Mucosa of descending colon (tissue), 3 donors: Measurements from ENCODE around the gene APBA2. TPM values are rescaled to one million over a fixed set of nuclear protein-coding genes. Genes with fewer than 3 reads are reported as not detected.

Source experiments
- ATAC-seq: fragments of 200-7000 bp; cut with Tn5 transposase; one replicate; pipeline ENCODE4 v1.9.1; 2020; ENCODE audit warnings: mild to moderate bottlenecking, moderate library complexity
- DNase-seq, 3 donors: peaks; one replicate each; pipeline ENCODE4 v3.0.0-alpha.2; 2020
- H3K36me3 ChIP-seq: fragments of 200-600 bp; one replicate; pipeline ENCODE4 v1.8.0; 2021; ENCODE audit warnings: low read depth, mild to moderate bottlenecking
- H3K4me1 ChIP-seq: fragments of 200-600 bp; one replicate; pipeline ENCODE4 v1.8.0; 2021; ENCODE audit warnings: low read depth, mild to moderate bottlenecking
- H3K4me3 ChIP-seq: fragments of 200-600 bp; one replicate; pipeline ENCODE4 v1.8.0; 2021; ENCODE audit warnings: mild to moderate bottlenecking
- H3K9me3 ChIP-seq: fragments of 200-600 bp; one replicate; pipeline ENCODE4 v1.8.0; 2021; ENCODE audit warnings: mild to moderate bottlenecking
- intact Hi-C, 2 donors: fragments of 100-400 bp; cut with DNase I in 1 of 2; cut with micrococcal nuclease in 1 of 2; formaldehyde crosslinking; loops; one replicate each; pipeline versions ENCODE4 v1.11.0 to v1.11.1; 2022; cut with DNase I, micrococcal nuclease
- total RNA-seq, 3 donors: library from RNA; stranded (reverse); fragmentation: NEBNext Ultra II Directional in 2 of 3; extraction: Animal tissue kit (Norgen Biotek cat#: 25700) in 2 of 3; gene quantifications; one replicate each; pipeline versions ENCODE4 v1.2.1 to v1.2.4, GENCODE V29; 2021 to 2023
- TF ChIP-seq, protein P1 (sequence below): fragments of 200-600 bp; IDR thresholded peaks from one replicate; pipeline ENCODE4 v1.8.0; 2022; ENCODE audit warnings: antibody characterized with exemption, mild to moderate bottlenecking
- donor health status: DM: no; HTN: no; CAD: no; lungs with moderate emphysema.
- donor health status: DM: no; HTN: no; CAD: no.
- donor health status: DM: no; HTN: yes; CAD: no.

The APBA2 gene
- total RNA-seq, 3 donors from 2014 or later: 0.69 to 2.0 (median 1.2) TPM

DNA sequence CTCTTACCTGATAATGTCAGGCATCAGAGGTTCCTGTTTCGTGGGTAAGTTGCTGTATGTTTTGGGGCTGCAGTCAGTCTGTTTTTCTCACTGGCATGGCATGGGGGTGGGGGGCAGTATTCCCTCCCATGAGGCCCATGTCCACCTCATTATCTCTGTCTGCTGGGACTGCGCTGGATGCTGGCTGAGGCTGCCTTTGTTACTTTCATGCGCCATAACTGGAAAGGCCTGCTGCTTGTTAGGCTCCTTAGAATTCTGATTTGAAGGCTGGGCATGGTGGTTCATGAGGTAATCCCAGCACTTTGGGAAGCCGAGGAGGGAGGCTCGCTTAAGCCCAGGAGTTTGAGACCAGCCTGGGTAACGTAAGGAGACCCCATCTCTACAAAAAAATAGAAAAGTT is 9.8 kb downstream of the APBA2 start:
- ATAC-seq: no peak
- Histone ChIP-seq H3K36me3 (no peaks in the 10 kb centered on the region), H3K9me3 (no peaks in the 10 kb centered on the region), H3K4me3 (no peak overlapping the region), H3K4me1 (no peaks in the 10 kb centered on the region)
- DNase-seq: no peak
- intact Hi-C loops: no loop called here
- TF ChIP-seq, protein P1, sequence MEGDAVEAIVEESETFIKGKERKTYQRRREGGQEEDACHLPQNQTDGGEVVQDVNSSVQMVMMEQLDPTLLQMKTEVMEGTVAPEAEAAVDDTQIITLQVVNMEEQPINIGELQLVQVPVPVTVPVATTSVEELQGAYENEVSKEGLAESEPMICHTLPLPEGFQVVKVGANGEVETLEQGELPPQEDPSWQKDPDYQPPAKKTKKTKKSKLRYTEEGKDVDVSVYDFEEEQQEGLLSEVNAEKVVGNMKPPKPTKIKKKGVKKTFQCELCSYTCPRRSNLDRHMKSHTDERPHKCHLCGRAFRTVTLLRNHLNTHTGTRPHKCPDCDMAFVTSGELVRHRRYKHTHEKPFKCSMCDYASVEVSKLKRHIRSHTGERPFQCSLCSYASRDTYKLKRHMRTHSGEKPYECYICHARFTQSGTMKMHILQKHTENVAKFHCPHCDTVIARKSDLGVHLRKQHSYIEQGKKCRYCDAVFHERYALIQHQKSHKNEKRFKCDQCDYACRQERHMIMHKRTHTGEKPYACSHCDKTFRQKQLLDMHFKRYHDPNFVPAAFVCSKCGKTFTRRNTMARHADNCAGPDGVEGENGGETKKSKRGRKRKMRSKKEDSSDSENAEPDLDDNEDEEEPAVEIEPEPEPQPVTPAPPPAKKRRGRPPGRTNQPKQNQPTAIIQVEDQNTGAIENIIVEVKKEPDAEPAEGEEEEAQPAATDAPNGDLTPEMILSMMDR: no peak

DNA sequence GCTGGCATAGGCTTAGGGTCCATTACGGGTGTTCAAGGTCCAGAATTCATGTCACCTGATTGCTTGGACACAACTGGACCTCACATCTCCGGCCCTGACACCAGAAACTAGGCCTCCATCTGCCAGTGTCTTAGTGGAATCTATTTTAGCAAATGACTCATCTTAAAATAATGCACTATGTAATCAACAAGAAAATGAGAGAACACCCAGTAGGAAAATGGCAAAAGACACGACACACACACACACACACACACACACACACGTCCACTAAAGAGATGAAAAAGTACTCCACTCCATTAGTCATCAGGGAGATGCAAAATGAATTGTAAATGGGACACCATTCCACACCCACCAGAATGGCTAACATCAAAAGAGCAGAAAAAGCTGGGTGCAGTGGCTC is 11.2 kb downstream of the APBA2 start:
- Histone ChIP-seq H3K4me1 (no peaks in the 10 kb centered on the region), H3K36me3 (no peaks in the 10 kb centered on the region), H3K4me3 (no peak overlapping the region), H3K9me3 (no peaks in the 10 kb centered on the region)
- ATAC-seq: no peak
- TF ChIP-seq, protein P1: no peak
- intact Hi-C loops: no loop called here
- DNase-seq: no peak

DNA sequence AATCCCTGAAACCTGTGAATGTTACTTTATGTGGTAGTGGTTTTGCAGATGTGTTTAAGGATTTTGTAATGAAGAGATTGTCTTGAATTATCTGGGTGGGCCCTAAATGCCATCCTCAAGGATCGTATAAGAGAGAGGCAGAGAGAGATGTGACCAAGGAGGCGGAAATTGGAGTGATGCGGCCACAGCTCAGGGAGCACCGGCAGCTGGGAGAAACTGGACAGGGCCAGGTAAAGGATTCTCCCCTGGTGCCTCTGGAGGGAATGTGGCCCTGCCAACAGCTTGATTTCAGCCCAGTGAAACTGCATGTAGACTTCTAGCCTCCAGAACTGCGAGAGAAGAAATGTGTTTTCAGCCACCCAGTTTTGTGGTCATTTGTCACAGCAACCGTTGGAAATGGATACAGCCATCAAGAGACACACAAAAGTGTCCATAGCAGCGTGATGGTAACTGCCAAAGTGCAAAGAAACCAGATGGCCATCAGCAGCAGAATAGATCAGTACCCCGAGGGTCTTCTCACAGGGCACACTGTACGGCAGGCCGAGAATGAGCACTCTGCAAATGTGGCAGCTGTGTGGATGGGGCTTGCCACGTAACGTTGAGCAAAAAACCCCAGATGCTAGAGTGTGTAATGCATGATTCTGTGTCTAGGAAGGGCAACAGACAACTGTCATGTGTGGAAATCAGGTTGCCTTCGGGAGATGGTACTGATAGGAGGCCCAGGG is 12.2 kb downstream of the APBA2 start:
- Histone ChIP-seq H3K4me1 (no peaks in the 10 kb centered on the region), H3K36me3 (no peaks in the 10 kb centered on the region), H3K4me3 (no peak overlapping the region), H3K9me3 (no peaks in the 10 kb centered on the region)
- DNase-seq (no peak), ATAC-seq (no peak)
- intact Hi-C loops: no loop called here
- TF ChIP-seq, protein P1: no peak

DNA sequence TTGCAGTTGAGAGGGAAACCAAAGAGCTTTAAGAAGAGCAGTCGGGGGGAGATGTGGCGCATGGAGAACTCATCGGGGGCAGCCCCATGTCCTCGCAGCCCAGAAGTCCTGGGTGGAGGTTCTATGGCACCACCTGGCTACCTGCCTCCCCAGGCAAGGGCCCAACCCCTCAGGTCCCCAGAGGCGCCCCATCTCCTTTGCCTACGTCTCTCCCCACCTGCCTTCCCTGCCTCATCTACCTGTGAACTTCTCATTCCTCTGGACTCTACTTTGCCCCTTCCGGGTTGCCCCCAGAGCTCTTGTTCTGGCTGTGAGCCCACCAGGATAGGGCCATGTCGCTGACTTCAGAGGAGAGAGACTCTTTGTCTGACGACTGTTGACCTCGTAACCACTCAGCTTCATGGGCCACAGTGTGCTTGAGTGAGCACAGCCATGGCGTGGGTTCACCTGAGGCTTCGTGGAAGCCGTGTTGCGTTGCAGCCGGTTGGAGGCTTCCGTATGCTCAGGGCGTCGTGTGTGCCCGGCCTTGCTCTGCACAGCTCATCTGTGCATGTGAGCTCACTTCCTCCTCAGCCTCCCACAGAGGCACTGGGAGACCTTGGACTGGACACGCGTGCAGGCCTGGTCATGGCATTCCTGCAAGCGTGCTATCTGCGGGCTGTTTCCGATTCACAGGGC is 13.4 kb downstream of the APBA2 start:
- intact Hi-C loops: no loop called here
- Histone ChIP-seq H3K4me3 (no peak overlapping the region), H3K9me3 (no peaks in the 10 kb centered on the region), H3K4me1 (no peaks in the 10 kb centered on the region), H3K36me3 (no peaks in the 10 kb centered on the region)
- DNase-seq (no peak), ATAC-seq (no peak)
- TF ChIP-seq, protein P1: no peak

DNA sequence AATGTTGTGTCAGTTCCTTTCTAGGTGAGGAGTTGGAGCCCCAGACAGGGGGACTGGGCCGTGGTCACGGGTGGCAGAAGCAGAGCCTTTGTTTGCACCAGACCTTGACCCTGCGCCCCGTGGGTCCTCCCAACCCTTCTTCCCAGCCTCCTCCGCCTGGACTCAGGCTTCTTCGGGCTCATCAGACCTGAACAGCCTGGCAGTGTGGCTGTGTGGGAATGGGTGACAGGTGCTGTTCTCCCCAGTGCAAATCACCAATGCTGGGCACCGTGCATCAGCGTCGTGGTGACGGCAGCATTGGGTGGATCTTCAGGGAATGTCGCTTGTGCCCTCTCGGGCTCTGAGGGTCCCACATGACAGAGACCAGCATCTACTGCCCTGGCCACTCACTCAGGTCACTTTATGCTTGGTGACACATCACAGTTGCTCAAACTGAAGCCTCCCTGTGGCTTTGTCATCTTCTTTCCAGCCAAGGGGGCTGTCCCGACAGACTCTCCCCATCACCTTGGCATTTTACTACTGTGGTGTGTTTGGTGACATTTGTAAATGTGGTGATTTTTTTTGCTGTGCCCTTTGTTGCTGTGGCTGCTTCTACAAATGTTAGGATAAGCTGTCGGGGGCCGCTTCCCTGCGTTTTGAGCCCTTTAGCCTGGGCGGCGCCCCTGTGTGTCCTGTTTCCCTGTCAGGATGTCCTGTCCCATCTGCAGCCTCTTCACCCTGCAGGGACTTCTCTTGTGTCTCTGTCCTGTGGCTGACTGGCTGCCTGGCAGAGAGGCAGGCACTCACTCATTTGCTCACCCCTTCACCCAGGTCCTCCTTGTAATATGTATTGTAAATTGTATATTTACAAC is 14.5 kb downstream of the APBA2 start:
- intact Hi-C loops: no loop called here
- TF ChIP-seq, protein P1: no peak
- Histone ChIP-seq H3K36me3 (no peaks in the 10 kb centered on the region), H3K4me3 (no peak overlapping the region), H3K9me3 (no peaks in the 10 kb centered on the region), H3K4me1 (no peaks in the 10 kb centered on the region)
- DNase-seq (no peak), ATAC-seq (no peak)
